ENCODE measurements around the gene MTG2. TPM values are rescaled to one million over a fixed set of nuclear protein-coding genes. Genes with fewer than 3 reads are reported as not detected.

Gene MTG2, protein sequence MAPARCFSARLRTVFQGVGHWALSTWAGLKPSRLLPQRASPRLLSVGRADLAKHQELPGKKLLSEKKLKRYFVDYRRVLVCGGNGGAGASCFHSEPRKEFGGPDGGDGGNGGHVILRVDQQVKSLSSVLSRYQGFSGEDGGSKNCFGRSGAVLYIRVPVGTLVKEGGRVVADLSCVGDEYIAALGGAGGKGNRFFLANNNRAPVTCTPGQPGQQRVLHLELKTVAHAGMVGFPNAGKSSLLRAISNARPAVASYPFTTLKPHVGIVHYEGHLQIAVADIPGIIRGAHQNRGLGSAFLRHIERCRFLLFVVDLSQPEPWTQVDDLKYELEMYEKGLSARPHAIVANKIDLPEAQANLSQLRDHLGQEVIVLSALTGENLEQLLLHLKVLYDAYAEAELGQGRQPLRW
- 17.8 TPM for polyA plus RNA-seq (2013, experiment 1 of 2)
- polyA plus RNA-seq (2013, experiment 2 of 2): 16.5 TPM

DNA sequence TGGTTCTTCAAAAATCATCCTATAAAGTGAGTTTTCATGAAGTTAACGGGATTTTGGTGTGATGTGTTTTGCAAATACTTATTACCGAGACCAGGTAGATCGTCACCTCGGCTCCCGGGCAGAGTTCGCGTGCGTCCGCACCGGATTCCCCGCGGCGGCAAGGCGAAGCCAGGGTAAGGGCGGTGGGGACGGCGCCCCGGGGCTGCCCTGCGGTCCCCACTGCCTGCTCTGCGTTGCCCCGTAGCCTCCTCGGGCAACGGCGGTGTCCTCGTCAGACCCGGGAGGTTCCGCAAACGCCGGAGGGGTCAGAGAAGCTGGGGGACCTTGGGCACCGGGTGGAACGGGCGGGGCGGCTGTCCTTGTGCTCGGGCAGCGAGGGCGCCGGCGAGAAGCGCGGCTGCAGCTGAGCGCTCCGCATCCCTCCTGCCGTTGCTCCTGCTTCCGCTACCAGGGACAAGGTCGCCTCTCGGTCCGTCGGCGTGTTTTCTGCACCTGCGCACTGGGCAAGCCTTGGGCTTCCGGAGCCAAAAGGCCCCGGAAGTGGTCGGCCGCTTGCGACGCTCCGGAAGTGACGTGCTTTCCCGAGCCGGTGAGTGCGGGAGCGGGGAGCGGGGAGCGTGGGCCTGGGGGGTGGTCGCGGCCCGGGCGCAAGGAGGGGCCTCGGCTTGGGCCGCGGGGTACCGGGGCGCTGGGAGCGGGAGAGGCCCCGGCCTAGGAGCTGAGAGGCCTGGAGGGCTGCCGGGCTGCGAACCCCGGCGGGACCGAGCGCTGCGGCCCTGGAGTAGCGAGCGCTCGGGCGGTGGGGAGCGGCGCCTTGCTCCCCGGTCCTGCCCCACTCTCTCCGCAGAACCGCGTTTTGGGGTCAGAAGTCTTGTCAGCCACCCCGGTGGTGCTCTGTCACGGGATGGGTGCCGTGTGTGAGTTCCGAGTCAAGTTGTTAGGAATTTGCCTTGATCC, at the start of gene MTG2:
Gene MTG2, plus strand, starts transcription at position 560 of the 957 bp plus-strand sequence. CDS start 10,393 bp downstream, outside the sequence.
- H3K36me3 ChIP-seq (ENCODE audit: insufficient read depth, low read length): peaks cover 25% of the 10 kb centered on the region
- peak within 1 kb of the TSS; percentile 95 for H3K9ac ChIP-seq (ENCODE audit: low read depth, low read length)
- WGBS: under 1% methylated on average over 96 of the region's 96 CpGs
- H3K27ac ChIP-seq (ENCODE audit: low read depth, low read length): peak within 1 kb of the TSS; percentile 95
- peaks cover 10% of the 10 kb centered on the region for H3K4me1 ChIP-seq (ENCODE audit: insufficient read depth, low read length)
- H3K9me3 ChIP-seq (ENCODE audit: insufficient read depth, low read depth, low read length): no peaks in the 10 kb centered on the region
- peak within 1 kb of the TSS; percentile 91 for H3K4me3 ChIP-seq (ENCODE audit: low read length)
- H3K27me3 ChIP-seq (ENCODE audit: insufficient read depth, low read length): no peaks in the 10 kb centered on the region

GRCh38 chr20:62133051-62133845, 49.6 kb upstream of the MTG2 start:
- Histone ChIP-seq H3K4me3 (ENCODE audit: low read length) (no peak overlapping the region), H3K36me3 (ENCODE audit: insufficient read depth, low read length) (peaks cover 100% of the 10 kb centered on the region), H3K27me3 (ENCODE audit: insufficient read depth, low read length) (no peaks in the 10 kb centered on the region), H3K9me3 (ENCODE audit: insufficient read depth, low read depth, low read length) (no peaks in the 10 kb centered on the region), H3K27ac (ENCODE audit: low read depth, low read length) (no peak overlapping the region; the same call in 1 of the 2 replicates), H3K4me1 (ENCODE audit: insufficient read depth, low read length) (no peaks in the 10 kb centered on the region), H3K9ac (ENCODE audit: low read depth, low read length) (no peak overlapping the region; the same call in 1 of the 2 replicates)
- 93% methylated on average over 29 of the region's 29 CpGs for WGBS

DNA sequence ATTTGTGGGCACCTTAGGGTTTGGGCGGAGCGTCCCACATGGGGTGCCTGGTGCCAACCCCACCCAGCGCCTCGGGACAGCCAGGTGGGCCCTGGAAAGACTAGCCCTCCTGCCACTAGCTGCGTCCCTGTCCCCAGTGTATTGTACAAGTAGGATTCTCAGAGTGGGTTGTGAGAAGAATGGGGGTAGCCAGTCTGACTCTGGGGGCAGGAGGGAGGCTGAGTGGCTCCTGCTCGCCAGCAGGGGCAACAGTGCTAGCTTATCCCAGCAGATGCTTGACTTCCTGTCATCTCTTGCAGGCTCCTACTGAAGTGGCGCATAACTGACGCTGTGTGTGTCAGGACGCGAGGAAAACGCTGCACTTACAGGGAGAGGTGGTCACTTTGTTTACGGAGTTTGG, 49.0 kb upstream of the MTG2 start:
- Histone ChIP-seq H3K4me1 (ENCODE audit: insufficient read depth, low read length) (no peaks in the 10 kb centered on the region), H3K9ac (ENCODE audit: low read depth, low read length) (no peak overlapping the region), H3K27me3 (ENCODE audit: insufficient read depth, low read length) (no peaks in the 10 kb centered on the region), H3K27ac (ENCODE audit: low read depth, low read length) (no peak overlapping the region; the same call in 1 of the 2 replicates), H3K4me3 (ENCODE audit: low read length) (no peak overlapping the region), H3K9me3 (ENCODE audit: insufficient read depth, low read depth, low read length) (no peaks in the 10 kb centered on the region), H3K36me3 (ENCODE audit: insufficient read depth, low read length) (peaks cover 100% of the 10 kb centered on the region)
- WGBS: 92% methylated on average over 12 of the region's 12 CpGs

DNA sequence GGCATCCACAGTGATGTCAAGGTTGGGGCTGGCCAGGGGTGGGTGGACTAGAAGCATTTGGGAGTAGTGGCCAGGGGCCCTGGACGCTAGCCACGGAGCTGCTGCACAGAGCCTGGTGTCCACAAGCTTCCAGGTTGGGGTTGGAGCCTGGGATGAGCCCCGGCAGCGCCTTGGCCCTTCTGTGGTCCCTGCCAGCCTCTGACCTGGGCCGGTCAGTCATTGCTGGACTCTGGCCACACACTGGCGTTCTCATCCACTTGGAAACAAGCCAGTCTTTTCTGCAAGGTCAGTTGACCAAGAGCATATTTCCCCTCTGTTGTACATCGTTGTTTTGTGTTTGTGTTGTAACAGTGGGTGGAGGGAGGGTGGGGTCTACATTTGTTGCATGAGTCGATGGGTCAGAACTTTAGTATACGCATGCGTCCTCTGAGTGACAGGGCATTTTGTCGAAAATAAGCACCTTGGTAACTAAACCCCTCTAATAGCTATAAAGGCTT, 48.0 kb upstream of the MTG2 start:
- no peaks in the 10 kb centered on the region for H3K27me3 ChIP-seq (ENCODE audit: insufficient read depth, low read length)
- WGBS: 96% methylated on average over 11 of the region's 11 CpGs
- H3K4me3 ChIP-seq (ENCODE audit: low read length): no peak overlapping the region
- no peak overlapping the region for H3K9ac ChIP-seq (ENCODE audit: low read depth, low read length)
- H3K36me3 ChIP-seq (ENCODE audit: insufficient read depth, low read length): peaks cover 100% of the 10 kb centered on the region
- H3K9me3 ChIP-seq (ENCODE audit: insufficient read depth, low read depth, low read length): no peaks in the 10 kb centered on the region
- H3K4me1 ChIP-seq (ENCODE audit: insufficient read depth, low read length): no peaks in the 10 kb centered on the region
- no peak overlapping the region for H3K27ac ChIP-seq (ENCODE audit: low read depth, low read length)

- Histone ChIP-seq H3K4me3 (ENCODE audit: low read length) (no peak overlapping the region), H3K36me3 (ENCODE audit: insufficient read depth, low read length) (peaks cover 100% of the 10 kb centered on the region), H3K9ac (ENCODE audit: low read depth, low read length) (no peak overlapping the region), H3K9me3 (ENCODE audit: insufficient read depth, low read depth, low read length) (no peaks in the 10 kb centered on the region), H3K4me1 (ENCODE audit: insufficient read depth, low read length) (no peaks in the 10 kb centered on the region), H3K27ac (ENCODE audit: low read depth, low read length) (0 out of 2 replicates have a peak overlapping the region, but pooled peaks have one; percentile 18), H3K27me3 (ENCODE audit: insufficient read depth, low read length) (no peaks in the 10 kb centered on the region)
- whole genome bisulfite sequencing: 94% methylated on average over 8 of the region's 8 CpGs
These were observed 47.1 kb upstream of the MTG2 start for GRCh38 chr20:62135573-62136266.

DNA sequence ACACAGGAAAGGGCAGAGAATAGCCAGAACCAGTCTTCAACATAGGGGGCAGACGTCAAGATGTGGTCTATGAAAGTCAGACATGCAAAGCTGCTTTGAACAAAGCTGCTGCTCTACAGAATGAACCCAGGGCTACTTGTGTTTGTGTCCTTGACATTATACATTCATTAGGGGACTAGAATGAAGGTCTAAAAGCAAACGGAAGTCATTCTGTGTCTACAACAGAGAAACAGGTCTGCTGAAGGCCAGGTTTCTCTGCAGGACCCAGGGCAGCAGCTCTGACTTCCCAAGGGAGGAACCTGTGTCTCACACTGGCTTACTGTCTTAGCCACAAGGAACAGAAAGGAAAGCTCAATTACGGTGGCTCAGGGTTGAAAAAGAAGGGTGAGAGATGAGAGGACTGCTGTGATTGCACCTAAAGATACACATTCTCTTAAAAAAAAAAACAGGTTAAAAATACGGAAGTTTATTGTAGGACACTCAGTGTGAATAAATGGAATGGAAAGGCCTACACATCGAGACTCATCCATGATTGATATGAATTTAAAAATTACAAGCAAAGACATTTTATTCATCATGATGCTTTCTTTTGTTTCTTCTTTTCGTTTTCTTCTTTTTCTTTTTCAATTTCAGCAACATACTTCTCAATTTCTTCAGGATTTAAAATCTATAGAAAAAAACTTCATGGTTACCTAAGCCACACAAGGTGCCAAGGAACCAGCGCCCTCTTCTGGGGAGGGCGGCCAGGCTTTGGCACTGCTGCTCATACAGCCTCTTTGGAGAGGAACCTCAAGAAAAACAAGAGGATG, 46.3 kb upstream of the MTG2 start:
- 0 out of 2 replicates have a peak overlapping the region, but pooled peaks have one; percentile 18 for H3K27ac ChIP-seq (ENCODE audit: low read depth, low read length)
- H3K27me3 ChIP-seq (ENCODE audit: insufficient read depth, low read length): no peaks in the 10 kb centered on the region
- no peak overlapping the region for H3K9ac ChIP-seq (ENCODE audit: low read depth, low read length)
- H3K4me1 ChIP-seq (ENCODE audit: insufficient read depth, low read length): 0 out of 2 replicates have a peak, but pooled peaks cover 1% of the 10 kb centered on the region
- H3K4me3 ChIP-seq (ENCODE audit: low read length): no peak overlapping the region
- WGBS: 70% methylated on average over 6 of the region's 8 CpGs
- peaks cover 100% of the 10 kb centered on the region for H3K36me3 ChIP-seq (ENCODE audit: insufficient read depth, low read length)
- H3K9me3 ChIP-seq (ENCODE audit: insufficient read depth, low read depth, low read length): no peaks in the 10 kb centered on the region

DNA sequence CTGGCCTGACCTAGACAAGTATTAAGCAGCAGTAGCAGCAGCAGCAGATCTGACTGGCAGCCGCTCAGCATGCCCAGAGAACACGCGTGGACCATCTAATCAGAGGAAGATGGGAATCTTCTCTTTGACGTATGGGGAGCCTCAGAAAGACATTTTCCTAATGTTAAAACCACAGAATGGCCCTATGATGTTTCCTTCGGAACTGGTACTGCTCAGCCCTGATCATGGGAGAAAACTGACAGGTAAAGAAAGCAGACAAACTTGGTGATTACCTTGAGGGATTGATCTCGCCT, 45.8 kb upstream of the MTG2 start:
- no peak overlapping the region for H3K27ac ChIP-seq (ENCODE audit: low read depth, low read length)
- H3K4me1 ChIP-seq (ENCODE audit: insufficient read depth, low read length): 0 out of 2 replicates have a peak, but pooled peaks cover 3% of the 10 kb centered on the region
- 91% methylated on average over 6 of the region's 6 CpGs for WGBS
- H3K36me3 ChIP-seq (ENCODE audit: insufficient read depth, low read length): peaks cover 96% of the 10 kb centered on the region
- no peaks in the 10 kb centered on the region for H3K9me3 ChIP-seq (ENCODE audit: insufficient read depth, low read depth, low read length)
- H3K4me3 ChIP-seq (ENCODE audit: low read length): no peak overlapping the region
- no peak overlapping the region for H3K9ac ChIP-seq (ENCODE audit: low read depth, low read length)
- H3K27me3 ChIP-seq (ENCODE audit: insufficient read depth, low read length): no peaks in the 10 kb centered on the region

GRCh38 chr20:62137478-62138203, 45.2 kb upstream of the MTG2 start:
- peaks cover 90% of the 10 kb centered on the region for H3K36me3 ChIP-seq (ENCODE audit: insufficient read depth, low read length)
- H3K27ac ChIP-seq (ENCODE audit: low read depth, low read length): no peak overlapping the region
- 0 out of 2 replicates have a peak, but pooled peaks cover 3% of the 10 kb centered on the region for H3K4me1 ChIP-seq (ENCODE audit: insufficient read depth, low read length)
- H3K4me3 ChIP-seq (ENCODE audit: low read length): no peak overlapping the region
- H3K9me3 ChIP-seq (ENCODE audit: insufficient read depth, low read depth, low read length): no peaks in the 10 kb centered on the region
- WGBS: 96% methylated on average over 8 of the region's 8 CpGs
- no peak overlapping the region for H3K9ac ChIP-seq (ENCODE audit: low read depth, low read length)
- no peaks in the 10 kb centered on the region for H3K27me3 ChIP-seq (ENCODE audit: insufficient read depth, low read length)

DNA sequence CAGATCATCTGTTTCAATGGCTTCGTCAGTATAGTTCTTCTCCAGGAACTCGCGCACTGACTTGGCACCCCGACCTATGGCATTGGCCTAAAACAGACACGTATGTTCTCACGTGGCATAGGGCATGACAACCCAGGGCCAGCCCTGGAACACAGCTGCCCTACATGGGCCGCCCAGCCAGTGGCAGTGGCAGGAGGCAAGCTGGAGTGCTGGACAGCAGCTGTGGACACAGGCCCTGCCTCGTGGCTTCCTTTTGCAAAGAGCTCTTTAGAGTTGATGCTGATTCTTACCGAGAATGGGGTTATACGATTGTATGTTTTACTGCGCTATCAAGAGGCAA, 44.7 kb upstream of the MTG2 start:
- Histone ChIP-seq H3K4me1 (ENCODE audit: insufficient read depth, low read length) (0 out of 2 replicates have a peak, but pooled peaks cover 3% of the 10 kb centered on the region), H3K4me3 (ENCODE audit: low read length) (no peak overlapping the region), H3K9me3 (ENCODE audit: insufficient read depth, low read depth, low read length) (no peaks in the 10 kb centered on the region), H3K36me3 (ENCODE audit: insufficient read depth, low read length) (peaks cover 84% of the 10 kb centered on the region), H3K9ac (ENCODE audit: low read depth, low read length) (no peak overlapping the region), H3K27ac (ENCODE audit: low read depth, low read length) (no peak overlapping the region), H3K27me3 (ENCODE audit: insufficient read depth, low read length) (no peaks in the 10 kb centered on the region)
- WGBS: 91% methylated on average over 11 of the region's 11 CpGs

Measured in HUES64 (cell line).